Medulla oblongata (tissue), 1 donor: ENCODE data around the gene NDE1.
A peak's percentile ranks its signal among the peaks of the same experiment; 100 is the strongest.

Experiments
- DNase-seq: peaks from one replicate; pipeline ENCODE4 v3.0.0-alpha.2; 2015; ENCODE audit errors: extremely low spot score

The NDE1 gene

DNA sequence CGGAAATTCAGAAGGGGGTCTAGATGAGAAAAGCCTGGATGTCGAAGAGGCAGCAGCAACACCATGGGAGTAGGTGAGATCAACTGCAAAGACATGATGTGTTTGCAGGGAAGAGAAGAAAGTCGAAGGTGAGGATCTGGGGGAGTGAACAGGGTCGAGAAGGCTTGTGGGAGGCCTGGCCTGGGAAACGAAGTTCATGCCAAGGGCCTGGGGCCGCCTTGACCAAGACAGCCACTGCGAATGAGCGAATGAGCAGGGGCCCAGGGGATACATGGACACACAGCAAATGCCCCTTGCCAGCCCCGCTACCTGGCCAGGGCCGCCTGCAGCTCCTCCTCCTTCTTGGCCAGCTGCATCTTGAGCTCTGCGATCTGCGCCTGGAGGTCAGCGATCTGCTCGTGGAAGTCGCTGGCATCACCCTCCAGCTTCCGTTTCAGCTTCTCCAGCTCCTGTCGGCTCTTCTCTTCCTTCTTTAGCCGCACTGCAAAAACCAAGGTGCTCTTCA, 87.1 kb downstream of the NDE1 start:
- DNase-seq: no peak

DNA sequence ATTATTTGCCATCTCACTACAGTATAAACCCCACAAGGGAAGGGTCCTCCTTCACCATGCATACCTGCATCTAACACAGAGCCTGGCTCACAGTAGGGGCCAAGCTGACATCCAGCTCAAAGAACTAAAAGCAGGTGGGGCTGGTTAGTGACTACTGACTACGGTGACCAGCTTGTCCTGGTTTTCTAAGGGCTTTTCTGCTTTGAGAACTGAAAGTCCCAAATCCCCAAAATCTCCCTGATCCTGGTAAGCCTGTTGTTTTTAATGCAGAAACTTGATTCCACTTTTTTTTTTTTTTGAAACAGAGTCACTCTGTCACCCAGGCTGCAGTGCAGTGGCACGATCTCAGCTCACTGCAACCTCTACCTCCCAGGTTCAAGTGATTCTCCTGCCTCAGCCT, 89.4 kb downstream of the NDE1 start:
- DNase-seq: no peak

DNA sequence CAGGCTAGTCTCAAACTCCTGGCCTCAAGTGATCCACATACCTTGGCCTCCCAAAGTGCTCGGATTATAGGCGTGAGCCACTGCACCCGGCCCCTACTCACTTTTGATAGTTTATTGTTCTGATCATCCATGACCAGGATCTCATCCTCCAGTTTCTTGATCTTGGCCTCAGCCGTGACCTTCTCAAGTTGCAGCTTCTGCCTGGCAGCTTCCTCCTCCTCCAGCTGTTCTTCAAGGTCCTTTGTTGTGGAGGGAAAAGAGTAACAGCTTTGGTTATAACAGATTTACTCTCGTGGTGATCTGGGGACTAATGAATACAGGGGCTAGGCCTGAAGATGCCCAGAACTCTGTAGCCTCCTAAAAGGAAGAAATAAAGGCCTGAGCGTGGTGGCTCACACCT, 89.9 kb downstream of the NDE1 start:
- DNase-seq: no peak

DNA sequence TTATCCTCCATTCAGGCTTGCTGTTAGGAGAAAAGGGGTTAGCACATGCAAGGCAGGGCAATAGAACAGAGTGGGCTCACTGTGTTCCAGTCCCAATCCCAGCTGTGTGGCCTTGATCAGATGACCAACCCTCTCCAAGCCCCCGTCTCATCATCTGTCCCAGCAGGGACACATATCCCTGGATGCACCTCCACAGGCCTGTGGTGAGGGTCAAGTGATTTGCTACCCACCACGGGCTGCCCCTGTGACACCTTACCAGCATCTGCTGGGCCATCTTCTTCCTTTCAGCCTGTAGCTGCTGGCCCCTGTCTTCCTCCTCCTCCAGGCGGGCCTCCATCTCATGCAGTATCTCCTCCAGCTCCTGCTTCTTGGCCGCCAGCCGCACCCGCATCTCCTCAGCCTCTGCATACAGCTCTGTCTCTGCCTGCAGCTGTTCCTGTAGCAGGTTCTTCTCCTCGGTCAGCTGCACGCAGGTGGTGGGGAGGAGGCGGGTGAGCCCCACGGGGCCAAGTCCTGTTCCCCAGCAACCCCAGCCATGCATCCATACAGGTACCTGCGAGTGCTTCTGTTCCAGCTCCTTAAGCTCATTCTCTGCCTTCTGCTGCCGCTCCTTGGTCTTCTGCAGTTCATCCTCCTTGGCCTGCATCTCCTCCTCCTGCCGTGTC, 91.3 kb downstream of the NDE1 start:
- DNase-seq: no peak

DNA sequence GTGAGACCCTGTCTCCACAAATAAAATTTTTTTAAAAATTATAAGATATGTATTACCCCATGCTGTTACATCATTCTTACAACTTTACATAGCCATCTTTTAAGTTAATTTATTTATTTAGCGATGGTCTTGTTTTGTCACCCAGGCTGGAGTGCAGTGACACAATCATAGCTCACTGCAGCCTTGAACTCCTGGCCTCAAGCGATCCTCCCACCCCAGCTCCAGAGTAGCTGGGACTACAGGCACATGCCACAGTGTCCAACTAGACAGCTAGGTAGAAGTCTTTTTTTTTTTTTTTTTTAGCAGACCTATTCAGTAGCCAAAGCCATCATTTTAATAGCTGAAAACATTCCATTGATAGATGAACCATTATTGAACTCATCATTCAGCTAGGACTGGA, 92.7 kb downstream of the NDE1 start:
- DNase-seq: no peak

DNA sequence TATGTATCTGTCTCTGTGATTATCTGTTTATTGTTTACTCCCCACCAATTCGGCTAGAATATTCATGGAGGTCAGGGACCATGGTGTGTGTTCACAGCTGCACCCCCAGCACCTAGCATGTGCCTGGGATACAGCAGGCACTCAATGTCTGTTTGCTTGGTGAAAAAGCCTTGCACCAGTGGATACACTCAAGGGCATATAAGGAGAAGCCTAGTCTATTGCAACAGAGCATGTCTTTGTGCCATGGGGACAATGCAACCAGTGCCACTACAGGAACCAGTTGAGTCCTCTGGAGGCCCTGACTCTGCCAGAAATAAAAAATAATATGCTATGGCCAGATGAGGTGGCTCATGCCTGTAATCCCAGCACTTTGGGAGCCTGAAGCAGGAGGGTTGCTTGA, 93.6 kb downstream of the NDE1 start:
- no peak for DNase-seq

DNA sequence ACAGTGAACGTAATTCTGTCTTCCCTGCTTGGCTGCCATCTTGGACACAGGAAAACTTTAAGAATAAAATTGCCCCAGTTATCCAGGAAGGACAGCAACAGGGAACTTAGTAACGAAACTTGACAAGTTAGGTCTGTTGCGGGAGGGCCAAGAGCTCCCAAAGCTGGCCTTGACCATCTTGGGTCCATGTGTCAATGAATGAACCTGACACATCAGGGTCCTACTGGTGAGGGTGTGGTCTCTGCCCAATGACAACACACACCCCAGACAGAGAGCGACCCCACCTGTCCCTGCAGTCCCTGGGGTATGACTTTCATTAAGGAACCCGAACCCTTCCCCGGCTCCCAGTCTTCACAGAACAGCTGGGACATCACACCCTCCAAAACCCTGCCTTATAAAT, 96.3 kb downstream of the NDE1 start:
- no peak for DNase-seq

DNA sequence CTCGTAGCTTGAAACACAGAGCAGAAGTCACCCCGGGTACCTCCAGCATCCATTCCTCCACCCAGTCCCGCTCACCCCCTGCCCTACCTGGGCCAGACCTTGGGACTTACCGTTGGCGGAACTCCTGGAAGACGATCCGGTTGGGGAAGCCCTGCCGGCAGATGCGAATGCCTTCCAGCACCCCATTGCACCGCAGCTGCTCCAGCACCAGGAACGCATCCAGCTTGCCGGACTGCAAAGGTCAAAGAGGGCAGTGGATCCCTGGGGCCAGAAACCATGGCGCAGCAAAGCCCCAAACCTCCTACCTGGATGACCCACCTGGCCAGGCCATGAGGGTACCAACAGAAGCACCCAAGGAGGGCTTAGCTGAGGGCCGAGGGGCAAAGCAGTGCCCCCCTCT, 97.9 kb downstream of the NDE1 start:
- no peak for DNase-seq

DNA sequence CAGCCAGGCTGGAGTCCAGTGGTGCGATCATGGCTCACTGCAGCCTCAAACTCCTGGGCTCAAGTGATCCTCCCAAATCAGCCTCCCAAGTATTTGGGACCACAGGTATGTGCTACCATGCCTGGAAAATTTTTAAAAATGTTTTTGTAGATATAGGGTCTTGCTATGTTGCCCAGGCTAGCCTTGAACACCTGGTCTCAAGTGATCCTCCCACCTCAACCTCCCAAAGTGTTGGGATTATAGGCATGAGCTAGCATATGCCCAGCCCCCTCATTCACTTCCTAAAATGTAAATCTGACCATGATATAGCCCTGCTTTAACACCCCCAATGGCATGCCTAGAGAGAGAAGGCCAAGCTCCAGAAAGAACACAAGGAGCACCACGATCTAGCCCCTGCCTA, 98.6 kb downstream of the NDE1 start:
- DNase-seq: no peak

DNA sequence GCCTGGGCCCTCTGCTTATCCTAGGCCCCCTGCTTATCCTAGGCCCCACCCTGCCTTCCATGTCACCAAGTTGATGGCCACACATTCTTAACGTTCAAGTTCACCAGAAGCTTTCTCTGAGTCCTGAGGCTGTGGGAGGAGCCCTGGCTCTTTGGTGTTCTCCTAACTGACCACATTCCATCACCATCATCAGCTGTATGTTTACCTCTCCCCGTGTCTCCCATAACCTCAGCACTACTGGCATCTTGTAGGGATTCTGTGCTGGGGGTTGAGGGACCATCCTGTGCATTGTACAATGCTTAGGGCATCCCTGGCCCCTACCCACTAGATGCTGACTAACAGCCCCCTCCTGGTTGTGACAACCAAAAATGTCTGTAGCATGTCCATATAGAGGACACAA, 99.3 kb downstream of the NDE1 start:
- DNase-seq: no peak

DNA sequence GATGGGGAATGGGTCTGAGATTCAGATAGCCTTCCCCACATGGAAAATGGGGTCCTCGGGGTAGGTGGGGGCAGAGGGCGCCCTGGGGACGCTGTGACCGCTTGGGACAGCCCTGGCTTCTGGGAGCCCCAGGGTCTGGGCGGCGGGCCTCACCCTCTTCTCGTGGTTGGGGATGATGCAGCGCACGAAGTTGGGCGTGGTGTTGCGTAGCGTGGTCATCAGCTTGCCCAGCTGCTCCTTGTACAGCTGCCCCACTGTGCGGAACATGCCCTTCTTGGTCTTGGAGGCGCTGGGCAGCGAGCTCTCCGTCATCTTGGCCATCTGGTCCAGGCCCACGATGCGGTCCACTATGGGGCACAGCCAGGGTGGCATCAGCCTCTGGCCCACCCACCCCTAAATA, 99.9 kb downstream of the NDE1 start:
- no peak for DNase-seq

DNA sequence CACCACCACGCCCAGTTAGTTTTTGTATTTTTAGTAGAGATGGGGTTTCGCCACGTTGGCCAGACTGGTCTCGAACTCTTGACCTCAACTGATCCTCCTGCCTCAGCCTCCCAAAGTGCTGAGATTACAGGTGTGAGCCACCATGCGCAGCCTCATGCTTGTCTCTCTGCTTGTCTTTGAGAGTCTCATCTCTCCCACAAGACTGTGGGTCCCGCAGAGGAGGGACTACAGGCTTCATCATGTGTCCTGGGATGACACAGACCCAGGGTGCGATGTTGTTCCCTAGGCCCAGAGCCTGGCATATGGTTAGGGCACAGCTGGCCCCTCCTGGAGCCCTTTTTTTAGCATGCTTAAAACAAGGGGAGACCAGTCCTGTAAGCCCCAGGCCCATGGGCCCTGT, 101.9 kb downstream of the NDE1 start:
- DNase-seq: no peak

DNA sequence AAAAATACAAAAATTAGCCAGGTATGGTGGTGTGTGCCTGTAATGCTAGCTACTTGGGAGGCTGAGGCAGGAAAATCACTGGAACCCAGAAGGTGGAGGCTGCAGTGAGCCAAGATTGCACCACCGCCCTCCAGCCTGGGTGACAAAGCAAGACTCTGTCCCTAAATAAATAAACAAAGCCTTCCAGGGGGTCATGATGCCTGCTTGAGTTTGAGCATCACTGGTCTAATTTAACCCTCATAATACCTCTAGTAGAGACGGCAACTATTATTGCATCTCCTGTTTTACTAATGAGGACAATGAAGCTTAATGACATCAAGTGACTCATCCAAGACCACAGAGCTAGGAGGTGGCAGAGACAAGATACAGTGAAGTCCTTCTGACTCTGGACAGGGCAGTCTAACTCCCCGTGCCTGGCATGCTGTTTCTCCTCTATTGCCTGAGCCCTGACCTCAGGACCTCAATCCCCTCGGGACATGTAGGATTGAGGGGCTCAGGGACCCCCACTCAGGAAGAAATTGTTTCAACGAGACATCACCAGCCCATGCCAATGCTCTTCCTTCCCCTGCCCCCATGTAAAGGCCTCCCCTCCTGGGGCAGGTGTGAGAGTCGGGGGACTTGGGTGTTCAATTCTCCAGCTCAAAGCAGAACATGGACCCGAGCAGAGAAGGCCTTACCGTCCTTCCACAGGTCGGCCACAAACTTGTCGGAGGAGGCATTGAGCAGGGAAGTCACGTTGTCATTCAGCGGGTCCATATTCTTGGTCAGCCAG, 102.9 kb downstream of the NDE1 start:
- DNase-seq: no peak

DNA sequence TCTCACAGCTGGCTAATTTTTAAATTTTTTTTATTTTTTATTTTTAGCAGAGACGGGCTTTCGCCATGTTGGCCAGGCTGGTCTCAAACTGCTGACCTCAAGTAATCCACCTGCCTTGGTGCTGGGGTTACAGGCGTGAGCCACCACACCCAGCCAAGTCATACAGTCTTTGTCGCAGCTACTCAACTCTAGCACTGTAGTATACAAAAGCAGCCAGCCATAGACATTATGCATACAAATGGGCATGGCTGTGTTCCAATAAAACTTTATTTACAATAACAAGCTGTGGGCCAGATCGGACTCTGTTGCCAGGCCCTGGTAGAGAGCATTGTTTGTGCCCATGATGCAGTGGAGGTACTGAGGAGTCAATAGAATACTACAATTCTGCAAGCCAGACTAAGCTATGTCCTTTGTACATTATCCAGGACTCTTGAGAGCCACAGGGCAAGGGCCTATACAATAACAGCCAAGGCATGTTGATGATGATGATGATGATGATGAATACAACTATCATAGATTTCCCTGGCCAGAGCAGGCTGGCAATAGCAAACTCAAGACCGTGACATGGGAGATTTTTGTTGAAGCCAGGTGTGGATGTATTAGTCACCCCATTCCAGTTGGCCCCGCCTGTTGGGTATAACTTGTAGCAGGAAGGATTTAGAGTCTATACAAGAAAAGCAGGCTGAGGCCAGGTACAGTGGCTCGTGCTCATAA, 104.9 kb downstream of the NDE1 start:
- DNase-seq: no peak

DNA sequence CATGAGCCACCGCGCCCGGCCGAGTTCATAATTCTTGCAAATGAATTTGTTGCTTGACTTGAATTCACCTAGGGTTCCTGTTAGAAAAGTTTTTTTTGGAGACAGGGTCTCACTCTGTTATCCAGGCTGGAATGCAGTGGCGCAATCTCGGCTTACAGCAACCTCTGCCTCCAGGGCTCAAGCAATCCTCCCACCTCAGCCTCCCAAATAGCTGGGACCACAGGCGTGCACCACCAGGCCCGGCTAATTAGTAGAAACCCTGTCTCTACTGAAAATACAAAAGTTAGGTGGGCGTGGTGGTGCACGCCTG, 107.0 kb downstream of the NDE1 start:
- no peak for DNase-seq

DNA sequence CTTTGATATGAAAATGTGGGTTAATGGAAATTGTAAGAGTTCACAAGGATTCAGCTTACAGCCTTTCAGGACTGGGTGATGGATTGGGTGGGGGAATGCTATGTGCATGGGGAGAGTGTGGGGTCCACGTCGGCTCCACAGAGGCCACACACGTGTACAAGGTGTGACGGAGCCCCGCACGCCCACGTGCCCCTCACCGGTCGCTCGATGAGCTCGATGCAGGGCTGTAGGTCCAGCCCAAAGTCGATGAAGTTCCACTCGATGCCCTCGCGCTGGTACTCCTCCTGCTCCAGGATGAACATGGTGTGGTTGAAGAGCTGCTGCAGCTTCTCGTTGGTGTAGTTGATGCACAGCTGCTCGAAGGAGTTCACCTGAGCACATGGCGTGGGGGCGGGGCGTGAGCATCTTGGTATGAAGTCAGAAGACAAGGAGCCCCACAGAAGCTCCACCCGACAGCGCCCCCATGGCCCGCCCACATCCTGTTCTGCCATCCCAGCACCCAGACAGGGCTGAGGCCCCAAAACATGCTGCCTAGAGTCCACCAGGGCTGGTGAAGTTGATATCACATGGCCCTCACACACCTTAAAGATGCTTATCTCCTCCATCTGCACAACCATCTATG, 107.7 kb downstream of the NDE1 start:
- DNase-seq: no peak

DNA sequence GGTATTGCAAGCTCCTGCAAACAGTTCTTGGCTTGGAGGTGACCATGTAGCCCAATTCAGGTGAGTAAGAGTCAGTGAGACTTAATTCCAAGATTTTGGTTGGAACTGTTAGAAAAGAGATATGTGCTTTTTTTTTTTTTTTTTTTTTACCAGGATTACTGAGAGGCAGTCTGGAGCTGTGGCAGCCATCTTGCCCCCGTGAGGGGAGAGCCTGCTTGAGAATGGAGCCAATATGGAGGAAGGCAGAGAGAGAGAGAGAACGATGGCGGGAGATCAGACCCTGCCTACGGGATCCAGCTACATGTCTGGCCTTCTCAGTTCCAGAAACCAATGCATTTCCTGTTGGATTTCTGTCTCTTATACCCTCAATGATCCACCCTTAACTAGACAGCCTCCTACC, 109.0 kb downstream of the NDE1 start:
- no peak for DNase-seq

DNA sequence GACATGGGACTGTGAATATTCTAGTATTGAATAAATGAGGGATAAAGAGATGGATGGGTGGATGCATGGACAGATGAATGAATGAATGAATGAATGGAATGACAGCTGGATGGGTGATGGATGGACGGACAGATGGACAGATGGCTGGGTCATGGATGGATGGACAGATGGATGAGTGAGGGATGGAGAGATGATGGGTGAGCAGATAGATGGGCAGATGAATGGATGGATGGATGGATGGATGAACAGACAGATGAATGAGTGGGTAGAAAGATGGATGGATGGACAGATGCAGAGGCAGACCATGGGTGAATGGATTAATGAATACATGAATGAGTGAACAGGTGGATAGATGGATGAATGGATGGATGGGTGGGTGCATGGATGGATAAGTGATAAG, 110.1 kb downstream of the NDE1 start:
- DNase-seq: no peak

DNA sequence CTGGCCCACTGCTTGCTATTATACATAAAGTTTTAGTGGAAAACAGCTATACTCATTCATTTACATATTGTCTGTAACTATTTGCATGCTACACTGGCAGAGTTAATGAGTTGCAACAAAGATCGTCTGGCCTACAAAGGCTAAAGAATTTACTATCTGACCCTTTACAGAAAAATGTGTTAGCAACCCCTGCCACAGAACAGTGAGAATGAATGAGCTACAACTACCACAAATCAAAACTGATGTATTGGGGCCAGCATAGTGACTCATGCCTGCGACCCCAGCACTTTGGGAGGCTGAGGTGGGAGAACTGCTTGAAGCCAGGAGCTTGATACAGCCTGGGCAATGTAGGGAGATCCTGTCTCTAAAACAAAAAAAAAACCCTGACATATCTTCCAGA, 114.1 kb downstream of the NDE1 start:
- no peak for DNase-seq

DNA sequence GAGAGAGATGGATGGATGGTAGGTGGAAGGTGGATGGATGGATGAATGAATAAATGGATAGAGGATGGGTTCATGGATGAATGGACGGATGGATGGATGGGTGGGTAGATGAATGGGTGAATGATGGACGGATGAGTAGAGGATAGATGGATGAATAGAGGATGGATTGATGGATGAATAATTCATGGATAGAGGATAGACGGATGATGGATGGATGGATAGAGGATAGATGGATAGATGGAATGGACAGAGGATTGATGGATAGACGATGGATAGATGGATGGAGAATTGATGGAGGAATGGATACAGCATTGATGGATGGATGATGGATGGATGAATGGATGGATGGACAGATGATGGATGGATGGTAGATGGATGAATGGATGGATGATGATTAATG, 115.1 kb downstream of the NDE1 start:
- DNase-seq: no peak

DNA sequence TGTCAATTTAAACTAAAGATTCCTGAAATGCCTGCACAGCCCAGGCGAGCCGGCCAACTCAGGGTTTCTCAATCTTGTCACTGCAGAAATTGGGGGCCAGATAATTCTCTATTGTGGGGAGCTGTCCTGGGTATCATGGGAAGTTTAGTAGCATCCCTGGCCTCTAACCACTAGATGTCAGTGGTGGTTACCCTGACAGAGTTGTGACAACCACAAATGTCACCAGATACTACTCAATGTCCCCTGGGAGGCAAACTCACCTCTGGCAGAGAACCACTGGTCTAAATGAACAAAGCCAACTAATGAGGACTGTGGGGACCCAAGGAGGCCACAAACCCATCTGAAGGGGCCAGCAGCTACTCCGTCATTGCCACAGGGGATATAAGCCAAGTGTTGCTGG, 115.8 kb downstream of the NDE1 start:
- peak; percentile 63 for DNase-seq

DNA sequence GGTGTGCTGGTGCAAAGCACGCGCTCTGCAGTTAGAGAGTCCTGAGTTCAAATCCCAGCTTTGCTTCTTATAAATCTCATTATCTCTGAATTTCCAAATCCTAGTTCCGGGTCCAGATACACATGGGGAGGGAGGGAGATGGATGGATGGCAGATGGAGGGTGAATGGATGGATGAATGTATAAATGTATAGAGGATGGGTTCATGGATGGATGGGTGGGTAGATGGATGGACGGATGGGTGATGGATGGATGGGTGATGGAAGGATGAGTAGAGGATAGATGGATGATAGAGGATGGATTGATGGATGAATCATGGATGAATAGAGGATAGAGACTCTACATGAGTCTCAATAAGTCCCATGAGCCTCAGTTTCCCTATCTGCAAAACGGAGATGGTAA, 116.9 kb downstream of the NDE1 start:
- no peak for DNase-seq

DNA sequence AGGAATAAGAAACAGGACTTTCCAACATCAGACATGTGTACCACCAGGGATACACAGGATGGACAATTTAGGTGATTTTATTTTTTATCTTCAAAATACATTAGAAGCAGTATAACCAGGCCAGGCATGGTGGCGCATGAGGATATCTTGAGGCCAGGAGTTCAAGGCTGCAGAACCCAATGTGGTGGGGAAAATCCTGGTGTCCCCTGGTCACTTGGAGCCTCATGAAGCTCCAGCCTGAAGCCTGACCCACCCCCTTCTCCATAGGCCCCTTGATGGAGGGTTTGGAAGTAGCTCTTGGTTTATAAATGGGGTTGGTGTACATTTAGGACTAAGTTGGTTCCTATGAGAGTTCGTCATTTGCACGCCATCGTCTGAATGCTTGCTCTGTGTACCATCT, 118.2 kb downstream of the NDE1 start:
- no peak for DNase-seq
